Sigmoid colon (tissue), 4 donors: ENCODE results near the gene MGAT5.

Experiments
- CTCF ChIP-seq, 4 experiments: fragments of 450-650 bp in 3 of 4; fragments of 200-600 bp in 1 of 4; IDR thresholded peaks; one replicate each; pipeline ENCODE4 v1.5.1; 2016 to 2019; ENCODE audit warnings: antibody characterized with exemption in 4 of 4, mild to moderate bottlenecking in 3 of 4, moderate library complexity in 2 of 4
- EP300 ChIP-seq, 4 donors: sonication (generic); formaldehyde crosslinking; IDR thresholded peaks; one replicate each; pipeline ENCODE4 v1.6.1; 2017; ENCODE audit warnings: antibody characterized with exemption in 4 of 4
- POLR2A ChIP-seq, 2 donors: fragments of 450-650 bp; IDR thresholded peaks; one replicate each; pipeline ENCODE4 v1.6.1; 2016; ENCODE audit warnings: antibody characterized with exemption in 2 of 2, mild to moderate bottlenecking in 2 of 2, moderate library complexity in 2 of 2
- POLR2AphosphoS5 ChIP-seq, 4 donors: sonication (generic); formaldehyde crosslinking; IDR thresholded peaks; one replicate each; pipeline ENCODE4 v1.6.1; 2017; ENCODE audit warnings: antibody characterized with exemption in 4 of 4

GRCh38 chr2:134269230-134269629 is 15.4 kb downstream of the MGAT5 start:
- TF ChIP-seq POLR2AphosphoS5 (IDR thresholded peaks at IDR 0.05): no peak
- no peak for TF ChIP-seq CTCF (IDR thresholded peaks at IDR 0.05)
- TF ChIP-seq POLR2A (IDR thresholded peaks at IDR 0.05): no peak
- no peak for TF ChIP-seq EP300 (IDR thresholded peaks at IDR 0.05)
